Smooth muscle cell (in vitro differentiated cells): ENCODE data around the gene FAM120A. TPM values are rescaled to one million over a fixed set of nuclear protein-coding genes. Genes with fewer than 3 reads are reported as not detected.

ENCODE experiments used
- DNase-seq: peaks from one replicate; lab custom pipeline; 2025; ENCODE audit not compliant: unreplicated experiment; lab: John Stamatoyannopoulos, UW
- H2AFZ ChIP-seq: fragments of 200-600 bp; sonication (generic); 2 replicates; pipeline ENCODE4 v1.6.0; 2016; ENCODE audit warnings: antibody characterized with exemption, low read depth, mild to moderate bottlenecking
- H3F3A ChIP-seq: fragments of 200-600 bp; sonication (generic); 2 replicates; pipeline ENCODE4 v1.6.0; 2017; ENCODE audit warnings: antibody characterized with exemption, low read depth
- H3K27ac ChIP-seq: fragments of 200-600 bp; sonication (generic); 2 replicates; pipeline ENCODE4 v1.5.1; 2016; ENCODE audit warnings: low read depth, mild to moderate bottlenecking
- H3K27me3 ChIP-seq: fragments of 200-600 bp; sonication (generic); 2 replicates; pipeline ENCODE4 v1.6.1; 2016; ENCODE audit warnings: low read depth, mild to moderate bottlenecking
- H3K36me3 ChIP-seq: fragments of 200-600 bp; sonication (generic); 2 replicates; pipeline ENCODE4 v1.5.1; 2016; ENCODE audit warnings: low read depth
- H3K4me1 ChIP-seq: fragments of 200-600 bp; sonication (generic); 2 replicates; pipeline ENCODE4 v1.5.1; 2016; ENCODE audit warnings: low read depth
- H3K4me2 ChIP-seq: fragments of 200-600 bp; sonication (generic); 2 replicates; pipeline ENCODE4 v1.6.0; 2016; ENCODE audit warnings: mild to moderate bottlenecking
- H3K4me3 ChIP-seq: fragments of 200-600 bp; sonication (generic); 2 replicates; pipeline ENCODE4 v1.5.1; 2016; ENCODE audit warnings: mild to moderate bottlenecking
- H3K79me2 ChIP-seq: fragments of 200-600 bp; sonication (generic); 2 replicates; pipeline ENCODE4 v1.6.0; 2016; ENCODE audit warnings: low read depth, mild to moderate bottlenecking
- H3K9ac ChIP-seq: fragments of 200-600 bp; sonication (generic); 2 replicates; pipeline ENCODE4 v1.6.0; 2016; ENCODE audit warnings: low read depth
- H3K9me3 ChIP-seq: fragments of 200-600 bp; sonication (generic); replicated peaks from 2 replicates; pipeline ENCODE4 v1.5.1; 2016; ENCODE audit warnings: low read depth
- H4K20me1 ChIP-seq: fragments of 200-600 bp; sonication (generic); 2 replicates; pipeline ENCODE4 v1.6.0; 2016; ENCODE audit warnings: low read depth
- WGBS: methylation state at CpG from one replicate; pipeline ENCODE4 v1.1.7; 2016; ENCODE audit warnings: low lambda C conversion rate; 5-methylcytosine and 5-hydroxymethylcytosine counted together
- polyA plus RNA-seq: library from polyadenylated mRNA; unstranded; fragments of >200 nt; fragmentation: Nextera tagmentation; extraction: Ambion mirVana; gene quantifications from 2 replicates; pipeline ENCODE4 v1.2.1, GENCODE V29; 2016
- total RNA-seq: library from RNA; depleted of rRNA; stranded (reverse); fragments of >200 nt; gene quantifications from 2 replicates; pipeline ENCODE4 v1.2.3, GENCODE V29; 2014
- TF ChIP-seq, protein P1 (sequence below): fragments of 200-600 bp; sonication (generic); IDR thresholded peaks from 2 replicates; pipeline ENCODE4 v1.5.1; 2017; ENCODE audit warnings: borderline replicate concordance, mild to moderate bottlenecking, antibody characterized with exemption; ENCODE audit not compliant: insufficient read depth, poor library complexity, severe bottlenecking

FAM120A gene, protein sequence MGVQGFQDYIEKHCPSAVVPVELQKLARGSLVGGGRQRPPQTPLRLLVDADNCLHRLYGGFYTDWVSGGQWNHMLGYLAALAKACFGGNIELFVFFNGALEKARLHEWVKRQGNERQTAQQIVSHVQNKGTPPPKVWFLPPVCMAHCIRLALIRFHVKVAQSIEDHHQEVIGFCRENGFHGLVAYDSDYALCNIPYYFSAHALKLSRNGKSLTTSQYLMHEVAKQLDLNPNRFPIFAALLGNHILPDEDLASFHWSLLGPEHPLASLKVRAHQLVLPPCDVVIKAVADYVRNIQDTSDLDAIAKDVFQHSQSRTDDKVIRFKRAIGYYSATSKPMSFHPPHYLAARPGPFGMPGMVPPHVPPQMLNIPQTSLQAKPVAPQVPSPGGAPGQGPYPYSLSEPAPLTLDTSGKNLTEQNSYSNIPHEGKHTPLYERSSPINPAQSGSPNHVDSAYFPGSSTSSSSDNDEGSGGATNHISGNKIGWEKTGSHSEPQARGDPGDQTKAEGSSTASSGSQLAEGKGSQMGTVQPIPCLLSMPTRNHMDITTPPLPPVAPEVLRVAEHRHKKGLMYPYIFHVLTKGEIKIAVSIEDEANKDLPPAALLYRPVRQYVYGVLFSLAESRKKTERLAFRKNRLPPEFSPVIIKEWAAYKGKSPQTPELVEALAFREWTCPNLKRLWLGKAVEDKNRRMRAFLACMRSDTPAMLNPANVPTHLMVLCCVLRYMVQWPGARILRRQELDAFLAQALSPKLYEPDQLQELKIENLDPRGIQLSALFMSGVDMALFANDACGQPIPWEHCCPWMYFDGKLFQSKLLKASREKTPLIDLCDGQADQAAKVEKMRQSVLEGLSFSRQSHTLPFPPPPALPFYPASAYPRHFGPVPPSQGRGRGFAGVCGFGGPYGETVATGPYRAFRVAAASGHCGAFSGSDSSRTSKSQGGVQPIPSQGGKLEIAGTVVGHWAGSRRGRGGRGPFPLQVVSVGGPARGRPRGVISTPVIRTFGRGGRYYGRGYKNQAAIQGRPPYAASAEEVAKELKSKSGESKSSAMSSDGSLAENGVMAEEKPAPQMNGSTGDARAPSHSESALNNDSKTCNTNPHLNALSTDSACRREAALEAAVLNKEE
- total RNA-seq = 45.5 and 47.2 TPM in 2 replicates
- polyA plus RNA-seq = 14.4 and 18.0 TPM in 2 replicates

DNA sequence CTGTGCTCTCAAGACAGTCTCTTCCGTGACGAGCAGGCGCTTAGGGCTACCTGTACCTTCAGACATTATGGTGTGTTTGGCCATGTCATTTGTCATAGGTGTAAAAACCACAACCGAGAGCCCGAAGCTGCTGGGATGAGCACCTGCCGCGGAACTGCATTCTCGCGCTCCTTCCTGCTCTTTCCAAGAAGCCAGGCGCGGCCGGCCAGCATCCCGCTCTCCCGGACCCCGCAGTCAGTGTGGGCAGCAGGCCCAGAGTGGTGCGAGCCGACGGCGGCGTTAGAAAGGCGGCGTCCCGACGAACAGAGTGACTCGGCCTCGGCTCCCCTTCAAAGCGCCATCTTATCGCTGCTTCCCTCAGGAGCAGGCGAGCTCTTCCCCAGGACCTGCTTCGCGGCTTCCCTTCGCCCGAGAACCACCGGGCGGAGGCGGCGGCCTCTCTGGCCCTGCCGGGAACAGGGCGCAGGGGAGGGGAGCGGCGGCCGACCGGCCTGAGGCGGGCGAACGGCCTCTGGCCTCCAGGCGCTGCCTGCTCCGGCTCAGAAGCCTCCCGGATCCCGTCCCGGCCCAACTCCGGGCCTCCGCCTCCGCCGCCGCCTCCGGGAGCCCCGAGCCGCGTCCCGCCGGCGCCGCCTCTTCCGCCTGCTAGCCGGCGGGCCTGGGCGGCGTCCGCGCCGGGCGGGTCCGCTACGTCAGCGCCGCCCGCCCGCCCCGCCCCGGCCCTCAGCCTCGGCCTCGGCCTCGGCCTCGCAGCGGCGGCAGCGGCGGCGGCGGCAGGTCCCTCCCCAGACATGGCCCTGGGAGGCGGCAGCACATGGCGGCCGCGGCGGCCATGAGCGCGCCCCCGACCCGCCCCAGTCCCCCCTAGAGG is at the start of gene FAM120A:
FAM120A (plus strand) TSS at position 741 of the 871 bp plus-strand sequence. CDS start 231 bp downstream, outside the sequence.
- H3K4me3 ChIP-seq = peak within 1 kb of the TSS; percentile 70
- peaks cover 31% of the 10 kb centered on the region for H4K20me1 ChIP-seq
- H3K4me2 ChIP-seq = peak within 1 kb of the TSS; percentile 89
- 1% methylated on average over 46 of the region's 100 CpGs for WGBS
- no peaks in the 10 kb centered on the region for H3K27me3 ChIP-seq
- peak within 1 kb of the TSS; percentile 80 for H3K9ac ChIP-seq
- peak within 1 kb of the TSS; percentile 90 for H2AFZ ChIP-seq
- H3K9me3 ChIP-seq = no peaks in the 10 kb centered on the region
- H3K27ac ChIP-seq = peak within 1 kb of the TSS; percentile 83
- H3K4me1 ChIP-seq = peaks cover 17% of the 10 kb centered on the region
- H3K36me3 ChIP-seq = peaks cover 6% of the 10 kb centered on the region
- TF ChIP-seq, protein P1, sequence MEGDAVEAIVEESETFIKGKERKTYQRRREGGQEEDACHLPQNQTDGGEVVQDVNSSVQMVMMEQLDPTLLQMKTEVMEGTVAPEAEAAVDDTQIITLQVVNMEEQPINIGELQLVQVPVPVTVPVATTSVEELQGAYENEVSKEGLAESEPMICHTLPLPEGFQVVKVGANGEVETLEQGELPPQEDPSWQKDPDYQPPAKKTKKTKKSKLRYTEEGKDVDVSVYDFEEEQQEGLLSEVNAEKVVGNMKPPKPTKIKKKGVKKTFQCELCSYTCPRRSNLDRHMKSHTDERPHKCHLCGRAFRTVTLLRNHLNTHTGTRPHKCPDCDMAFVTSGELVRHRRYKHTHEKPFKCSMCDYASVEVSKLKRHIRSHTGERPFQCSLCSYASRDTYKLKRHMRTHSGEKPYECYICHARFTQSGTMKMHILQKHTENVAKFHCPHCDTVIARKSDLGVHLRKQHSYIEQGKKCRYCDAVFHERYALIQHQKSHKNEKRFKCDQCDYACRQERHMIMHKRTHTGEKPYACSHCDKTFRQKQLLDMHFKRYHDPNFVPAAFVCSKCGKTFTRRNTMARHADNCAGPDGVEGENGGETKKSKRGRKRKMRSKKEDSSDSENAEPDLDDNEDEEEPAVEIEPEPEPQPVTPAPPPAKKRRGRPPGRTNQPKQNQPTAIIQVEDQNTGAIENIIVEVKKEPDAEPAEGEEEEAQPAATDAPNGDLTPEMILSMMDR = no peak
- peaks cover 13% of the 10 kb centered on the region for H3F3A ChIP-seq
- peaks cover 57% of the 10 kb centered on the region for H3K79me2 ChIP-seq
- peak; percentile 58 for DNase-seq

DNA sequence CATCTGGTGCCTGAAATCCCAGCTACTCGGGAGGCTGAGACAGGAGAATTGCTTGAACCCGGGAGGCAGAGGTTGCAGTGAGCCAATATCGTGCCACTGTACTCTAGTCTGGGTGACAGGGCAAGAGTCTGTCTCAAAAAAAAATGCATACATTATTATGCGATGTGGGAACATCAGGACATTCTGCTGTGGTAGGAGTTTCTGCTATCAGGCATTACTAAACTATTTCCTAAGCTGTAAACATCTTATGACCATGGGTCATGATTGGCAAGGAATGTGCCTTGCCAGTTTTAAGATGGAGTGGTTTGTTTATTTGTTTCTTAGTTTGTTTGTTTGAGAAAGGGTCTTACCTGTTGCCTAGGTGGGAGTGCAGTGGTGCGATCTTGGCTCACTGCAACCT is 45.1 kb upstream of the FAM120A start:
- Histone ChIP-seq H3K9ac (no peak overlapping the region), H3K27me3 (peaks cover 11% of the 10 kb centered on the region), H3K4me1 (no peaks in the 10 kb centered on the region), H3K4me3 (no peak overlapping the region), H3F3A (no peaks in the 10 kb centered on the region), H3K79me2 (no peaks in the 10 kb centered on the region), H4K20me1 (no peaks in the 10 kb centered on the region), H3K27ac (no peak overlapping the region), H2AFZ (no peak overlapping the region), H3K9me3 (no peaks in the 10 kb centered on the region), H3K4me2 (no peak overlapping the region), H3K36me3 (no peaks in the 10 kb centered on the region)
- 96% methylated on average over 5 of the region's 5 CpGs for WGBS
- TF ChIP-seq, protein P1 = no peak
- DNase-seq = no peak

DNA sequence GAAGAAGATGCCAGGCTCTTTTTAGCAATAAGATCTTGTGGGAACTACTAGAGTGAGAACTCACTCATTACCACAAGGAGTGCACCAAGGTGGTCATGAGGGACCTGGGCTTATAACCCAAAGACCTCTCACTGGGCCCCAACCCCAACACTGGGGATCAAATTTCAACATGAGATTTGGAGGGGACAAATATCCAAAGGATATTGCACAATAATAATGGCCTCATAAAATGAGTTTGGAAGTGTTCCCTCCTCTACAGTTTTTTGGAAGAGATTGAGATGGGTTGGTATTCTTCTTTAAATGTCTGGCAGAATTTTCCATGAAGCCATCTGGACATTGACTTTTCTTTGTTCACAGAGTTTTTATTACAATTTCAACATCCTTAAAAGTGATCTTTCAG is 38.0 kb upstream of the FAM120A start:
- TF ChIP-seq, protein P1 = no peak
- no peak overlapping the region for H3K9ac ChIP-seq
- H3K4me2 ChIP-seq = no peak overlapping the region
- H3K27me3 ChIP-seq = peaks cover 4% of the 10 kb centered on the region
- no peak overlapping the region for H2AFZ ChIP-seq
- no peak overlapping the region for H3K4me3 ChIP-seq
- no peaks in the 10 kb centered on the region for H3K4me1 ChIP-seq
- no peaks in the 10 kb centered on the region for H3F3A ChIP-seq
- H3K27ac ChIP-seq = no peak overlapping the region
- no peaks in the 10 kb centered on the region for H3K79me2 ChIP-seq
- DNase-seq = no peak
- H3K36me3 ChIP-seq = no peaks in the 10 kb centered on the region
- no peaks in the 10 kb centered on the region for H3K9me3 ChIP-seq
- no peaks in the 10 kb centered on the region for H4K20me1 ChIP-seq
